Ishikawa (cell line): Measurements from ENCODE around the gene SELENOV.

Source experiments
- CEBPB ChIP-seq: IDR thresholded peaks from 2 replicates; pipeline ENCODE4 v1.6.1; 2012
- CREB1 ChIP-seq: IDR thresholded peaks from 2 replicates; pipeline ENCODE4 v1.6.1; 2012; ENCODE audit warnings: low read depth
- EGR1 ChIP-seq: IDR thresholded peaks from 2 replicates; pipeline ENCODE4 v1.6.1; 2012
- EP300 ChIP-seq: IDR thresholded peaks from 2 replicates; pipeline ENCODE4 v1.6.1; 2012; ENCODE audit warnings: borderline replicate concordance
- FOXM1 ChIP-seq: IDR thresholded peaks from 2 replicates; pipeline ENCODE4 v1.6.1; 2012; ENCODE audit warnings: low read depth, borderline replicate concordance
- NFIC ChIP-seq: IDR thresholded peaks from 2 replicates; pipeline ENCODE4 v1.6.1; 2012
- RAD21 ChIP-seq: IDR thresholded peaks from 2 replicates; pipeline ENCODE4 v1.6.1; 2012; ENCODE audit warnings: low read depth
- TAF1 ChIP-seq: IDR thresholded peaks from 2 replicates; pipeline ENCODE4 v1.6.1; 2012; ENCODE audit warnings: low read depth, mild to moderate bottlenecking
- TCF12 ChIP-seq: IDR thresholded peaks from 2 replicates; pipeline ENCODE4 v1.6.1; 2012; ENCODE audit warnings: low read depth
- TEAD4 ChIP-seq: IDR thresholded peaks from 2 replicates; pipeline ENCODE4 v1.6.1; 2012
- USF1 ChIP-seq: IDR thresholded peaks from 2 replicates; pipeline ENCODE4 v1.6.1; 2012
- YY1 ChIP-seq: IDR thresholded peaks from 2 replicates; pipeline ENCODE4 v1.6.1; 2012; ENCODE audit warnings: low read depth
- ZBTB7A ChIP-seq: IDR thresholded peaks from 2 replicates; pipeline ENCODE4 v1.6.1; 2012; ENCODE audit warnings: low read depth
- TF ChIP-seq, protein P1 (sequence below): IDR thresholded peaks from 2 replicates; pipeline ENCODE4 v1.6.1; 2012
- TF ChIP-seq, protein P2 (sequence below): IDR thresholded peaks from 2 replicates; pipeline ENCODE4 v1.6.1; 2012; ENCODE audit warnings: low read depth, mild to moderate bottlenecking

The SELENOV gene

GRCh38 chr19:39514840-39515550 is at the start of gene SELENOV:
SELENOV (plus strand) TSS chr19:39515139; CDS start chr19:39515213, 74 bp downstream.
- no peak for TF ChIP-seq RAD21
- TF ChIP-seq TEAD4, result no peak
- TF ChIP-seq, protein P1, sequence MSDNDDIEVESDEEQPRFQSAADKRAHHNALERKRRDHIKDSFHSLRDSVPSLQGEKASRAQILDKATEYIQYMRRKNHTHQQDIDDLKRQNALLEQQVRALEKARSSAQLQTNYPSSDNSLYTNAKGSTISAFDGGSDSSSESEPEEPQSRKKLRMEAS, result no peak
- TF ChIP-seq FOXM1, result no peak
- TF ChIP-seq TAF1, result no peak
- no peak for TF ChIP-seq EGR1
- no peak for TF ChIP-seq NFIC
- no peak for TF ChIP-seq EP300
- TF ChIP-seq CREB1, result no peak
- TF ChIP-seq, protein P2, sequence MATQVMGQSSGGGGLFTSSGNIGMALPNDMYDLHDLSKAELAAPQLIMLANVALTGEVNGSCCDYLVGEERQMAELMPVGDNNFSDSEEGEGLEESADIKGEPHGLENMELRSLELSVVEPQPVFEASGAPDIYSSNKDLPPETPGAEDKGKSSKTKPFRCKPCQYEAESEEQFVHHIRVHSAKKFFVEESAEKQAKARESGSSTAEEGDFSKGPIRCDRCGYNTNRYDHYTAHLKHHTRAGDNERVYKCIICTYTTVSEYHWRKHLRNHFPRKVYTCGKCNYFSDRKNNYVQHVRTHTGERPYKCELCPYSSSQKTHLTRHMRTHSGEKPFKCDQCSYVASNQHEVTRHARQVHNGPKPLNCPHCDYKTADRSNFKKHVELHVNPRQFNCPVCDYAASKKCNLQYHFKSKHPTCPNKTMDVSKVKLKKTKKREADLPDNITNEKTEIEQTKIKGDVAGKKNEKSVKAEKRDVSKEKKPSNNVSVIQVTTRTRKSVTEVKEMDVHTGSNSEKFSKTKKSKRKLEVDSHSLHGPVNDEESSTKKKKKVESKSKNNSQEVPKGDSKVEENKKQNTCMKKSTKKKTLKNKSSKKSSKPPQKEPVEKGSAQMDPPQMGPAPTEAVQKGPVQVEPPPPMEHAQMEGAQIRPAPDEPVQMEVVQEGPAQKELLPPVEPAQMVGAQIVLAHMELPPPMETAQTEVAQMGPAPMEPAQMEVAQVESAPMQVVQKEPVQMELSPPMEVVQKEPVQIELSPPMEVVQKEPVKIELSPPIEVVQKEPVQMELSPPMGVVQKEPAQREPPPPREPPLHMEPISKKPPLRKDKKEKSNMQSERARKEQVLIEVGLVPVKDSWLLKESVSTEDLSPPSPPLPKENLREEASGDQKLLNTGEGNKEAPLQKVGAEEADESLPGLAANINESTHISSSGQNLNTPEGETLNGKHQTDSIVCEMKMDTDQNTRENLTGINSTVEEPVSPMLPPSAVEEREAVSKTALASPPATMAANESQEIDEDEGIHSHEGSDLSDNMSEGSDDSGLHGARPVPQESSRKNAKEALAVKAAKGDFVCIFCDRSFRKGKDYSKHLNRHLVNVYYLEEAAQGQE, result no peak
- no peak for TF ChIP-seq CEBPB
- TF ChIP-seq TCF12, result no peak

DNA sequence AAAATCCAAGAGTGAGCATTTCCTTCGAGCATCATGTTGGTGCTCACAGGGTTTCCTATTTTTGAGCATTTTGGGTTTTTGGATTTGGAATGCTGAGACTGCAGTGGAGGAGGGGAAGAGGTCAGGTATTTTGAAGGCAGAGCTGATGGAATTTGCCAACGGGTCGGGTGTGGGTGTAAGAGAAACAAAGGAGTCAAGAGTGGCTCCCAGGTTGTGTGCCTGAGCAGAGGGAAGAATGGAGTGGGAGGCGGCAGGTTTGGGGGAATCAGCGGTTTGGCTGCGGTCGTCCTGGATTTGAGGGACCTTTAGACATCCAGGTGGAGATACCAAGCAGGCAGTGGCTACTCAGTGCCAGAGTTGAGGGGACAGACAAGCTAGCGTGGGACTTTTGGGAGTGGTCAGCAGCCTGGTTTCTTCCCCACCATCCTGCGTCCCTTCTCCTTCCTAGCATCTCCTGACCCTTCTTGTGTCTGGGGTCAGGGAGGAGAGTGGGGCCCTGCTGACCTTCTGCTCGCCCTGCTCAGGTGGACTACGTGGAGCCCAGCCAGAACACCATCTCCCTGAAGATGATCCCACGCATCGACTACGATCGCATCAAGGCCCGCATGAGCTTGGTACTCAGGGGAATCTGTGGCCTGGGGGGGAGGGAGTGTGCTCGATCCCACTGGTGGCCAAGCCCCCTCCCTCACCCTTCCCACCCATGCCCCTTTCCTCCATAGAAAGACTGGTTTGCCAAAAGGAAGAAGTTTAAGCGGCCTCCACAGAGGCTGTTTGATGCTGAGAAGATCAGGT is 48.8 kb upstream of the SELENOV start:
- TF ChIP-seq ZBTB7A (no peak), USF1 (no peak), FOXM1 (no peak), CREB1 (no peak), TAF1 (no peak), YY1 (no peak), EGR1 (no peak), EP300 (no peak), TEAD4 (no peak)

DNA sequence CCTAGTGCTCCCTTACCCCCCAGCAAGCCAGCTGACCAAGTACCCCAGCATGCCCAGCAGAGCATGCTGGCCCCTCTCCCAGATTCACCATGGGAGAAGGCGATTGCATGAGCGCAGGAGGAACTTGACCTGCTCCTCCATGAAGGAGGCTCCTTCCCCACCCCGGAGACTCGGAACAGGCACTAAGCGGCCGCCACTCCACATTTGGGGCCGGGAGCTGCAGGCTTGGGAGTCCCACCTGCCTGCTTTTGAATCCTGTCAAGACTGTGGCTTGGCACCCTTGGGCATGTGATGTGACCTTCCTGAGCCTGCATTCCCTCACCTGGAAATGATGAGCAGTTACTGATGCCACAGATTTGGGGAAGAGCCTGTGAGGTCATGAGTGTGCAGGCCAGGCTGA is 47.0 kb upstream of the SELENOV start:
- TF ChIP-seq USF1 (no peak), RAD21 (no peak), YY1 (no peak), EP300 (no peak), ZBTB7A (no peak), EGR1 (no peak), TCF12 (no peak), CREB1 (no peak), FOXM1 (no peak), NFIC (no peak), TEAD4 (no peak), CEBPB (no peak), TAF1 (no peak)
- TF ChIP-seq, protein P2, result no peak
- TF ChIP-seq, protein P1, result no peak

- TF ChIP-seq CEBPB (no peak), USF1 (no peak)
Measured at GRCh38 chr19:39469036-39469435, 45.9 kb upstream of the SELENOV start.

- no peak for TF ChIP-seq RAD21
- TF ChIP-seq TAF1, result no peak
Measured at GRCh38 chr19:39469567-39469966, 45.4 kb upstream of the SELENOV start.
